GM18511 (cell line): ENCODE data around the gene ACER3.
"Not testable (repeated sequence)": the region's sequence is repeated elsewhere in the genome, so short reads cannot be mapped to it uniquely, and the experiment has no call there.

Source experiments
- ATAC-seq: cut with Tn5 transposase; IDR thresholded peaks from one replicate; pipeline ENCODE4 v1.9.1; 2021; ENCODE audit warnings: mild to moderate bottlenecking, moderate library complexity; ENCODE audit not compliant: unreplicated experiment

ACER3 gene

DNA sequence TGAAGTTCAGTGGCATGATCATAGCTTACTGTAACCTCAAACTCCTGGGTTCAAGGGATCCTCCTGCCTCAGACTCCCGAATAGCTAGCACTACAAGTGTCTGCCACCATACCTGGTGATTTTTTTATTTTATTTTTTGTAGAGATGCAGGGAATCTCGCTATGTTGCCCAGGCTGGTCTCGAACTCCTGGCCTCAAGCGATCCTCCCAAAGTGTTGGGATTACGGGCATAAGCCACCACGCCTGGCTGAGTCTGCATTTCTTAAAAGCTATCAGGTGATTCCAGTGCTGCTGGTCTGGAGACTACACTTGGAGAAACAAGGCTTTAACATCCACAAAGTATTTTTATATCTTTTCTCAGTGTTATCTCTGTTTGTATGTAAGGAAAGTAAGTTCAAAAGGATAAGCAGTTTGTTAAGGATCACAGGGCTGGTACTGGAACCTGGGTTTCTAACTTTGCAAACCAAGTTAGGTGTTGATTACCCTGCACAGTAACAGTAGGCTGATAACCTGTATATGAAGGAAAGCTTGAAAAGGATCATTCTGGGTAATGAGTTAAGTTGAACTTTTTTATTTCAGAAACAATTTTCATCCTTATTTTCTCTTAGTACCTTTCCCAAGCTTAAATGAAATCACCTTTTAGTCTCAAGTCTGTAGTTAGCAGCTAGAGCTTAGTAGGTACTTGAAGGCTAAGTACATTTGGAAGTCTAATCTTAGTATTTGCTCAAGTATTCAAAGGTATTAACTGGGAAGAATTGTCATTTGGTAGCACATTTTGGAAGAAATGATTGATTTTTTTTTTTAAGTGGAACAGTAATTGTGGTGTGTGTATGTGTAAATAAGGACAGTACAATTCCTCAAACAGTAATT, 12.5 kb downstream of the ACER3 start:
- ATAC-seq, result no peak

DNA sequence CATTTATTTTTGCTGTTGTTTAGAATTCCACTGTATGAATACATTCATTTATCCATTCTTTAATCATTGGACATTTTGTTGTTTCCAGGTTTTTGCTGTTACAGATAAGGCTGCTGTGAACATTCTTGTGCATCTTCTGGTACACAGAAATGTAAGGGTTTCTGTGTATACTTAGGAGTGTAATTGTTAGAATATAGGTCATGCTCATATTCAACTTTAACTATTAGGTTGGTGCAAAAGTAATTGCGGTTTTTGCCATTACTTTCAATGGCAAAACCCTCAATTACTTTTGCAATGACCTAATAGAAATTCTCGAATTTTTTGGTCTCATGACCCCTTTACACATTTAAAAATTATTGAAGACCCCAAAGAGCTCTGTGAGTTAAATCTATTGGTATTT, 17.3 kb downstream of the ACER3 start:
- ATAC-seq, result no peak

DNA sequence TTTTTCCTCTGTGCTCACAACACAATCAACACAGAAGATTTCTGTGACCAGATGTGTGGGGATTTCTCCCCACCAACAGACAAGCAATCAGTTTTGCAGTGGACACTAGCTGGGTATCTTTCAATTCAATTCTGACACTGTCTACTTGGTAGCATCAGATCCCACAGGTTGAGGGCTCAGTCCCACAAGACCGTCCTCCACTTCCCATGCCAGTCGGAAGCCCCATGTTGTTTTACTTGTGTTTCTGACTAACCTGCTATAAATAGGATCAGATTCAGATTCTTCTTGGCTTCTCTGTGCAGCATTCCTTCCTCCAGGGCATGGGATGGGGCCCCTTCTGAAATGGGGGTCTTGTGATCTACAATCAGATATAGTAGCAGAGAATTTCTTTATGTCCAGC, 19.6 kb downstream of the ACER3 start:
- ATAC-seq, result no peak

DNA sequence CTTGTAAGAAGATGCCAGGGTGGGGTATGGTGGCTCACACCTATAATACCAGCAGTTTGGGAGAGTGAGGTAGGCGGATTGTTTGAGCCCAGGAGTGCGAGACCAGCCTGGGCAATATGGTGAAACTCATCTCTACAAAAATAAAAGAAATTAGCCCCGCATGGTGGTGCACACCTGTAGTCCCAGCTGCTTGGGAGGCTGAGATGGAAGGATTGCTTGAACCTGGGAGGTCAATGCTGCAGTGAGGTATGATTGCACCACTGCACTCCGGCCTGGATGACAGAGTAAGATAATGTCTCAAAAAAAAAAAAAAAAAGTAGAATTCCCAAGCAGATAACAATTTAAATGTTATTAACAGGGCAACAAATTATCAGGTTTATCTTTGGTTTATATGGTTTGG, 20.2 kb downstream of the ACER3 start:
- ATAC-seq, result no peak

DNA sequence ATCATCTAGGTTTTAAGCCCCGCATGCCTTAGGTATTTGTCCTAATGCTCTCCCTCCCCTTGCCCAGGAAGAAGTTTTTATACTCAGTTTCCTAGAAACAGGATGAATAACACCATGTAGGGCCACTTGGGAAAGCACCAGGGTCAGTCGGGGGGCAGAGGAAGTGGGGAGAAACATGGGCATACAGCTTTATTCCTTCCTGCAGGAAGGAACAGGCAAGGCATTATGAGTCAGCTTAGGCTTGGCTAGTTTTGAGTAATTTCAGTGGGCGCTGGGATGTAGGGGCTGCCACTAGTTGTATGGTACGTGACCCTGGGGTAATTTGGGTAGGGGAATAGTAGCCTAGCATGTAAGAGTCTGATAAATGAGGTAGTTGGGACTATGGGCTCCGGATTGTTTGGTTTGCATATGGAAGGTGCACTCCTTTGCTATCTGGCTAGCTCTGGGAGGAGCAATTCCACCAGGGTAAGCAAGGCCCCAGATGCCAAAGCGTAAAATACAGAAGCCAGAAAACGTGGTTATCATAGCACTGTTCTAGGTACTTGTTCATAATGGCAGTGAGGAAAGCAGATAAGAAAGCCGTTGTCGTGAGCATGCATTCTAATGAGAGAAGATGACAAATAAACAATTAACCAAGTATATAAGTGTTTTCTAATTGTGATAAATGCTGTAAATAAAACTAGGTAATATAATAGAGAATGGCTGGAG, 24.8 kb downstream of the ACER3 start:
- no peak for ATAC-seq

DNA sequence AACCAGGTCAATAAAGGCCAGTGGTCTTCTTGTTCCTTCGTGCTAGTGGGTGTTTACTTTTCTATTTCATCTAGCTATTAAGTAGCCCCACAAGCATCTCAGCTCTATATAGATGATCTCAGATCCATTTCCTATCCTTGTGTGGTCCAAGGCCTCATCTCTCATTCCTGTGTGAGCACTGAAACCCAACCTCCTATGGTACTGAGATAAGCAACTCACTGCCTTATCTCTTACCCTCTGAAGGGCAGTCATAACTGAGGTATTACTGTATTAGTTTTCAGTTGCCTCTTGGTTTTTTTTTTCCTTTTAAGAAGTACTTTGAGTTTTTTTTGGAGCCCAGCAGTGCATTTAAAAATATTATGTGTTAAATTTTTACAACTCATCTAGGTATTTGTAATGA, 28.3 kb downstream of the ACER3 start:
- no peak for ATAC-seq

DNA sequence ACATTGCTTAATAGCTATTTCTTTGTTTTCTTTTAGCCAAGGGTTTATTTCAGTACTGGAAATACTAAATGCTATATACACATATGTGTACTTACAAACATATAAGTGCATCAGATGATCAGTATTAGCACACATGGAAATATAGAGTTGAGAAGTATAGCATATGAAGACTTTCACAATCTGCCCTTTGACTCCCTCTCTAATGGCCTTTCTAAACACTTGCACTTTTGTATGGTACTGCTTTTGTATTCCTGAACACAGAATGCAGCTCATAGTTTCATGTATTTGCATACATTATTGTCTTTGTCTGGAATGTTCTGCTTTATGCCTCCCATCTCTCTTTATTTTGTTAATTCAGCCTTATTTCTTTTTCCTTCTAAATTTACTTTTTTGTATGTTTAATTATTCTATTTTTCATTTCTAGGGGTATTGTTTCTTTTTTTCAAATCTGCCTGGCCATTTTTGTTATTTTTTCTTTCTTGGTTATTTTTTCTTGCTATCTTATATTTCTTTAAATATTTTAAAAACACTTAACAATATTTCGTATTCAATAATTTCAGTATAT, 28.8 kb downstream of the ACER3 start:
- no peak for ATAC-seq

DNA sequence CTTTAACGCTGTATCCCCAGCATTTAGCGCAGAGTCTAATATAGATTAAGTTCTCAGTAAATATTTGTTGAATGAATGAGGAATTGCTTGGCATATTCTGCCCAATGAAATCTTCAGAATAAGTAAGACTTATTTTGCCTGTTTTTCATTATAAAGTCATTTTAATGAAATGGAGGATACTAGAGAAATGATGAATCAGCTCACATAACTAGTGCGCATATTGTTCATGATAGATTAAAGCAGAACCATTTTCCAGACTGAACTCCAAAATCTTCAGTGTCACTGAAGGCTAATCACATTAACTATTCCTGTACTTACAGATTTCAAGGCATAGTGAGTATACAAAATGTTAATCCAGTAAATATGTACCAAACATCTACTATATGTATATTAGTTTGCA, 29.6 kb downstream of the ACER3 start:
- ATAC-seq, result no peak

DNA sequence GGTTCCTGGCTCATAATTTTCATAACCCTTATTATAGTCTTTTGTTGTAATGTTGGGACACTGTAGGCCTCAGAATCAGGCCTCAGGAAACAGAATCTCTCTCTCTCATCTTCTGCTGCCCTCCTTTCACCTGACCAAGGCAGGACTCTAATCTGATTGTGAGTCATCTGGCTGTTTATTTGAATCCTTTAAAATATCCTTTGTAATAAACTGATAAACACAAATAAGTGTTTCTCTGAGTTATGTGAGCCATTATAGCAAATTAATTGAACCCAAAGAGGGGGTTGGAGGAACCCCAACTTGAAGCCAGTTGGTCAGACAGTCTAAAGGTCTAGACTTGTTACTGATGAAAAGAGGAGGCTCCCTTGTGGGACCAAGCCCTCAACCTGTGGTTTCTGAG, 30.6 kb downstream of the ACER3 start:
- no peak for ATAC-seq

DNA sequence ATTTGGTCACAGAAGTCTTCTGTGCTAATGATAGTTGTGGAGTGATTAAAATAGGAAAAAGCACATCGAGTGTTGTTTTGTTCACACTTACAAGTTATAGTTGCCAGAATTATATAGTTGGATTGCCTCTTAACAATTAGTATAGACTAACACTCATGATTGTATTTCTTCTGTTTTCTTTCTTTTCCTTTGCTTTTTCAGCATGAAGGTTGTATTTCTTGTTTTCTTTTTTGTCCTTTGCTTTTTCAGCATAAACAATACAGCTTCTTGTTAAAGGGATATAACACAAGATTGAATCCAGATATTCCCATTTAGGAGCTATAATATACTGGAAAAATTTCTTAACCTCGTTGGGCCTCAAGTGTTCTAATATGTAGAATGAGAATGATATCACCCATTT, 31.1 kb downstream of the ACER3 start:
- ATAC-seq, result no peak

DNA sequence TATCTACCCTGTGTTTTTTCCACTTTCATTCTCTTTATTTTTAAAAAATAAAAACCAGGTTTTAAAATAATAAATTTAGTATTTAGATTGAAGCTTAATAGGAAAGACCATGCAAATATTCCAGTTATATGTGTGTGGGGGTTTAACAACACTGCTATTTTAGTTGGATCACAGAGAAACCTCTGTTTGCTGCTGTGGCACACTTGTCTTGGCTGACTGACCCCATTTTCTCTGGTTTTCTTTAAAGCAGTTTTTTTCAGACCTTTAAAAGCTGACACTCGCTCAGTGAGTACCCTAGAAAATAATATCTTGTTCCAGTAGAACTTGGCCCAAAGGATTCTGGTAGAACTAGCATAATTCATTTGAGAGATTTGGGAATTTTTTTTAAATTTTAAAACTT, 31.6 kb downstream of the ACER3 start:
- ATAC-seq, result no peak

DNA sequence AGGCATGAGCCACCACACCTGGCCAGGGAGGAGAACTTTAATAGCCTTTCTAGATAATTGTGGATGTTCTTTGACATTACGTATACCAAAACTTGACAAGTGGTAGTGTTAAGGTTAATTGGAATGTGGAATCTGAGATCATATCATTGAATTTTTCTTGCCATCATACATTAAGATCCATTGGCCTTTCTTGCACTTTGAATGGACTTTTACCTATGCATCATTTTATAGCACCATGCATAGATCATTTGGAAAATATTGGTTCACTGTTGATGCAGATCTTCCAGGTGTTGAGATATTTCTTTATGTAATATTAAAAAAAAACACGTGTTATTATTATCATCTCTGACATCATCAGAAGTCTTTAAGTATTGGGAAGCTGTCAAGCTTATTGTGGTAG, 36.5 kb downstream of the ACER3 start:
- ATAC-seq, result no peak

DNA sequence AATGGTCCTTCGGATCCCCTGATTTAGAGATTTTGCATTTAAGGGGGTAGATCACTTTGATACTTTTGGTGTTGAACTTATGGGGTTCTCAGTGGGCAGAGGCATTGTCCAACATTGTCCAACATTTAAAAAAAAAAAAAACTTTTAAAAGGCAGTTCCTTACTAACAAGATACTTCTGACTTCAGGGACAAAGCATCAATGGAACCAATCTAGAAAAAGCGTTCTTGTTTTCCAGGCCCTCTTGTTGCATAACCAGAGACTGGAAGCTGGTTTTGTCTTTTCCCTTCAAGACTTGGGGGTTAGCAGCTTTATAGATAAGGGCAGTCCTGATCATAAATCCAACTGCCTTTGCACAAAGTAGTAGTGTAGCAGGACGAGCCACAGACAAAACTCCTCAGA, 40.4 kb downstream of the ACER3 start:
- no peak for ATAC-seq

DNA sequence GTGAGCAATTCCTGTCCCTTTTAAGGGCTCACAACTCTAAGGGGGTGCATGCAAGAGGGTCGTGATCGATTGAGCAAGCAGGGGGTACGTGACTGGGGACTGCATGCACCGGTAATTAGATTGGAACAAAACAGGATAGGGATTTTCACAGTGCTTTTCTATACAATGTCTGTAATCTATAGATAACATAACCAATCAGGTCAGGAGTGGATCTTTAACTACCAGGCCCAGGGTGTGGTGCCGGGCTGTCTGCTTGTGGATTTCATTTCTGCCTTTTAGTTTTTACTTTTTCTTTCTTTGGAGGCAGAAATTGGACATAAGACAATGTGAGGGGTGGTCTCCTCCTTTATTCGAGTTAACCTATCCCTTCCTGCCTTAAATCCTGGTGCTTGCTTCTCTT, 40.9 kb downstream of the ACER3 start:
- ATAC-seq, result not testable (repeated sequence)

DNA sequence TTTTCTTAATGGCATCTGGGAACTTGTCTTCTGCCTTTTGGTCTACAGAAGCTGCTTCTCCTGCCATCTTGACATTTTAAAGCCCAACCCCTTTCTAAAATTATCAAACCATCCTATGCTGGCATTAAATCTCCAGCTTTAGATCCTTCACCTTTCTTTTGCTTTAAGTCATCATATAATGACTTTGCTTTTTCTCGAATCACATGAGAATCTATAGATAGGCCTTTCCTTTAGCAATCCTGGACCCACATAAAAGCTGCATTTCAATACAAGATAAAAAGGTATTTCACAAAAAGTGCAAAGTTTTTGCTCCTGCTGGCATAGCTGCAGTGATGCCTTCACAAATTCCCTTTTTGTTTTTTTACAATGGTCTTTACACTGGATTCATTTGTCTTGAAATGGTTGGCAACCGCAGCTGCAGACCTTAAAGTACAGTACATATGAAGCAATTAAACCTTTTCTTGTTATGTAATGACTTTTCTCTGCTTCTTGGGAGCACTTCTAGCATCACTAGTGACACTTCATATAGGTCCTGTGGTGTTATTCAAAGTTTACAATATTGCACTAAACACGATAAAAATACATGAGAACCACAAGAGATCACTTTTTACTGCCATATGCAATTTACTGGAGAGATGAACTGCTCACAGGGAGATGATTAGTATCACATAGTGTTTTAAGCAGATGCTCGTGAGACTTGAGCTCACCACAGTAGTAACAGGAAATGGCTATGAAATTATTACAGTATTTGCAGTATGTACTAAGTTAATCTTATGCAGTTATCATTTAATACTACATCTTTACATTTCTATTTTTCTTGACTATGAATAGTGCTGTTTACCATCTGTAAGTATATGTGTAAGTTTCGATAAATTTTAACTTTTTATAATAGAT, 41.6 kb downstream of the ACER3 start:
- ATAC-seq, result no peak

DNA sequence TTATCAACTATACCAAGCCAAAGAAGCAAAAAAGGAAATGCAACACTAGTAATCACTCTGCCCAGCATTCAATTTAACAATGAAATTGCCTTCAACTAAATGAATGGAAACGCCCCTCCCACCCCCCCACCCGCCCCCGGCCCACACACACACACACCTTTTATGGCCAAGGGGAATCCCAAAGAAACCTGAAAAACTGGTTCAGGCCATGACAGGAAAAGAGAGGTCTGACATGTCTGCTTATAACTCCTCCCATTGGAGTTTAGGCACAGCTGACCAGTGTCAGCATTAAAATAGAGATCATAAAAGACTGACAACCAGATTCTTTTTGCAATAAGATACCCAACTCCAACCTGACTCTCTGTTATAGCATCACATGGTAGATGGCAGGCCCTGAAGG, 42.6 kb downstream of the ACER3 start:
- ATAC-seq, result no peak

DNA sequence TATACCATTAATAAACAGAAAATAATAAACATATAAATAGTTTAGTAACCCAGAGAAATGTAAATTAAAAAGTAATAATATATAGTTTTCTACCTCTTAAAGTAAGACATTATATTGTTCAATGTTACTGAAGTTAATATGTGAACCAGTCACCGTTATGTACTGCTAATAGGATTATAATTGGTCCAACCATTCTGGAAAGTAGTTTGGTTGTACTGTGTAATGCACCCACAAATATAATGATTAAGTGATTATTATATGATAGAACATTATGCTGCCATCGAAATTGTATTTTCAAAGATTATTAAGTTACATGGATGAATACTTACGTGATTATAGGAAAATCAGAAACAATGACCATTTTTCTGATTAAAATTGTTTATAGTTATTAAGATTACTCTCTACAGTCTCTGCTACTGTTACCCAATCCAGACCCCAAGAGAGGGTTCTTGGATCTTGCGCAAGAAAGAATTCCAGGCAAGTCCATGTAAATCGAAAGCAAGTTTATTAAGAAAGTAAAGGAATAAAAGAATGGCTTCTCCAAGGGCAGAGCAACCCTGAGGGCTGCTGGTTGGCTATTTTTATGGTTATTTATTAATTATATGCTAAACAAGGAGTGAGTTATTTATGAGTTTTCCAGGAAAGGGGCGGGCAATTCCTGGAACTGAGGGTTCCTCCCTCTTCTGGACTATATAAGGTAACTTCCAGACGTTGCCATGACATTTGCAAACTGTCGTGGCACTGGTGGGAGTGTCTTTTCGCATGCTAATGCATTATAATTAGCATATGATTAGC, 50.1 kb downstream of the ACER3 start:
- no peak for ATAC-seq

DNA sequence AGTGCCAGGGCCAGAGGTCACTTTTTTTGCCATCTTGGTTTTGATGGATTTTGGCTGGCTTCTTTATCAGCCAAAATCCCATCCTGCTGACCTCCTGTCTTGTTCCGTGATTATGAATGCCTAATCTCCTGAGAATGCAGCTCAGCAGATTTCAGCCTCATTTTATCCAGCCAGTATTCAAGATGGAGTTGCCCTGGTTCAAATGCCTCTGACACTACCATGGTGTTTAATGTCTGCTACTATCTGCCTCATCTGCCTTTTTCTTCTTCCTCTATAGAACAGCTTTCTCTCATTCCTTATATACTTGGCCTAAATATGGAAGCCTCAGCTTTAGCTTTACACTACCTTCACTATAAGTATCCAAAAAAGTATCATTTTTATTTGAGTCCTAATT, 50.7 kb downstream of the ACER3 start:
- no peak for ATAC-seq

DNA sequence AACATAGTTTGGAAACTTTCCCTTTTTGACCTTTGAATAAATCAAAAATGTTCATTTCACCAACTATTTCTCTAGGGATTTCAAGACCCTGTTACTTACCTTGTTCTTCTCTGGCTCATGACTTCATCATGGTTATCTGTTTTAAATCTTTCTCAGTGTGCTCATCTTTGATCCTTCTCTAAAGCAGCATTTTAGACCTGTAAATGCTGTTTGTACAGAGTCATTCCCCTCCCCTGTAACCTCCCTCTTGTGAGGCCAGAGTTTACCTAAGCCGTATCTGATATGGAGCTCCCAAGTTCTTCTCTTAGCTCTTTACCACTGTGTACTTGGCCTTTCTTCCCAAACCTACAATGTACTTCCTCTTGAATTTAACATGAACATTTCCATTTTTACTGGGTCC, 56.0 kb downstream of the ACER3 start:
- no peak for ATAC-seq

DNA sequence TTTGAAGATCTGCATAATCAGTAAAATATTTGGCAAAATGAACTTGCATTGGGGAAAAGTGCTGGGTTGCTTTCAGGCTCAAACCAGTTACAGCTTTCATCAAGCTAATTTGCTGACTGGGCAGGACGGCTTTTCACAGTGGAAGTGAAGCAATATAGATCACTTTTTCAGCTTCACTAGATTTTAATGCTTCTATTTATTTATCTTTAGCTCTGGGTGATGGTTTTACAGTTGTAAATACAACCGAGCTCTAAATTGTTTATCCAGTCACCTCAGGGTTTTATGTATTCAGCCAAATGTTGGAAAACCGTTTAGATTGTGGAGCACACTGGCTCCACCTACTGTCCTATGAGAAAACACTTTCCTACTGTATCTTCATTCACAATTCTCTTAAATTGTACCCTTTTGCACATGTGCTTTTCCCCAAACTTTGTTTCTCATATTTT, 58.2 kb downstream of the ACER3 start:
- no peak for ATAC-seq
